LNCAP (cell line): ENCODE results near the gene SLC34A1.

Source experiments
- CTCF ChIP-seq: fragments of 450-650 bp; IDR thresholded peaks from 2 replicates; pipeline ENCODE4 v1.5.1; 2017; ENCODE audit warnings: mild to moderate bottlenecking

SLC34A1 gene

GRCh38 chr5:177357146-177357458 lies 27.1 kb upstream of the SLC34A1 start:
- TF ChIP-seq CTCF, result no peak

- TF ChIP-seq CTCF, result no peak
Measured at GRCh38 chr5:177357459-177358351, 26.5 kb upstream of the SLC34A1 start, which contains the start of gene RGS14. RGS14 (plus strand) TSS chr5:177357924; CDS start chr5:177358025, 101 bp downstream.

DNA sequence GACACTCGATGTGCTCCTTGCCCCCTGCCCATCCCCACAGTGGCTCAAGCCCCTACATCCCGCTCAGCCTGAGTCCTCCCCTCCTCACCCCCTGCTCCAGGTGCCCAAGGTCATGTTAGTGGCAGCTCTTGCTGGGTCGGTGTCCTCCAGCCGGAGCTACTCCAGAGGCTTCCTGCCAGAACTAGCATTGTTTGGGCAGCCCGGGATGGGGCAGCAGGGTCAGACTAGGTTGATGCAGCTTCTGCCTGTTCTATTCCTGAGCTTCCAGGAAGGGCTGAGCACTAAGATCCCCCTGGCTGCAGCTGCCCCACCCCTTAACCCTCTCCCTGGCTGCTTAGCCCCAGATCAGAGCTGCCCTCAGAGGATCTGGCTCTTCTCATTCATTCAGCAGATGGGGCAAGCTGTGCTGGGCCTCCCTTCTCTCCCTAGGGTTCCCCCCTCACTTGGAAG lies 25.8 kb upstream of the SLC34A1 start:
- no peak for TF ChIP-seq CTCF

- TF ChIP-seq CTCF, result no peak
Measured at GRCh38 chr5:177359451-177359851, 24.8 kb upstream of the SLC34A1 start.

DNA sequence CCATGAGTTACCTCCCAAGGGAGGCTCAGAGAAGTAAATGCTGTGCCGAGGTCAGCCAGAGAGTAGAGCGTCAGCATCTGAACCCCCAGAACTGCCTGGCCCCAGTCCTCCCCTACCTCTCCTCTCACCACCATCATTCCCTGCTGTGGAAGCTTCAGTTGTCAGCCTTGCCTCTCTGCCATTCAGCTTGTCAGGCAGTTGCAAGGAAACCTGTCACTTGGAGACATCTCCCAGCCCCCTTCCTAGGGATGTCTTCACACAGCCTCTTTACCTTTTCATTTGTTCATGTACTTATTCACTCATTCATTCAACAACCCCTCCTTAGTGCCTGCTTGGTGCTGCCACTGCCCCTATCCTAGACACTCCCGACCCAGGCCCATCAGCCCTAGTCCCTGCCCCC lies 24.4 kb upstream of the SLC34A1 start:
- no peak for TF ChIP-seq CTCF

- TF ChIP-seq CTCF, result no peak
Measured at GRCh38 chr5:177361418-177362291, 22.6 kb upstream of the SLC34A1 start.

DNA sequence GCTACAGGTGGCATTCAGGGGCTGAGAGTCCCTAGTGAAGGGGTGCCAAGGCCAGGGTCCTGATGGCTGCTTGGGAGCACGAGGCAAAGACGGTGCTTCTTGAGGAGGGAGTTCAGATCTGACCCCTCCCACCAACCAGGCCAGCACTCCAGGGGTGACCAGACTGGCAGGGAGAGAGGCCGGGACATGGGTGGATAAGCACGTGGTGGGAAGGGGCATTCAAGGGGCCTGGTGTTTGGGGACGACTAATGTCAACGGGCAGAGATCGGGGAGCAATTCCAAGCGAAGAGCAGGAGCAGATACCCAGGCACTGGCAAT lies 22.0 kb upstream of the SLC34A1 start:
- no peak for TF ChIP-seq CTCF
